ENCODE measurements around the gene GOLGA6B.
"Not testable (repeated sequence)": the region's sequence is repeated elsewhere in the genome, so short reads cannot be mapped to it uniquely, and the experiment has no call there.

The GOLGA6B gene

GRCh38 chr15:72669803-72670202 lies 15.3 kb downstream of the GOLGA6B start:
- DNase-seq, result not testable (repeated sequence)

DNA sequence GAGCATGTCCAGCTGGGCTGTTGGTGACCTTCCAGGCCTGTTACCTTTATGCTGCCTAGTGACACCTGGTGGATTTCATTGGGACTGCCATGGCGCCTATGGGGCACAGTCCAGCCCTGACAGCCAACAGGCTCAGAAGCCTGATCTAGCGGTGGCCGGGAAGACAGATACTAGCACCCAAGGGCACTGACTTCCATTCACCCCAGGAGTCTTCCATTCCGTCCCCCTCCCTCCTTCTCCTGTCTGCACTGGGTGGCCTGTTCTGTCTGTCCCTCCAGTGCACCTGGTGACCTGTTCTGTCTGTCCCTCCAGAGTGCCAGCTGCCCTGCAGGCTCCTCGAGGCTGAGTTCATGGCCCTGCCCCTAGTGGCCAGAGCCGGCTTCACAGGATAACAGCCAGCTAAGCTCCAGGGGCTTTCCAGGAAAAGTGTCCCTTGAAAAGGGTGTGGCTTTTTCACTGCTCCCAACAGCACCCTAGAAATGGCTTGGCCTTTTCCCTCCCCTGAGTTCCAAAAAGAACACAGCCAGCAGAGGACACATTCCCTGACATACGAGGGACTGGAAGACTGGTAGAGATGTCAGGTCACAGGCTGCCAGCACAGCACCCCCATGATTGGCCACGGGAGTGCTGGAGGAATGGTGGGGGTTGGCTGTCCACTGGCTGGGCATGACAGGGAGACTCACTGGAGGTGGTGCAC lies 16.3 kb downstream of the GOLGA6B start:
- peak; percentile 80 for DNase-seq

- no peak for DNase-seq
Observed at GRCh38 chr15:72671525-72671924, 17.0 kb downstream of the GOLGA6B start.

GRCh38 chr15:72676838-72677237 lies 22.3 kb downstream of the GOLGA6B start:
- DNase-seq, result no peak

DNA sequence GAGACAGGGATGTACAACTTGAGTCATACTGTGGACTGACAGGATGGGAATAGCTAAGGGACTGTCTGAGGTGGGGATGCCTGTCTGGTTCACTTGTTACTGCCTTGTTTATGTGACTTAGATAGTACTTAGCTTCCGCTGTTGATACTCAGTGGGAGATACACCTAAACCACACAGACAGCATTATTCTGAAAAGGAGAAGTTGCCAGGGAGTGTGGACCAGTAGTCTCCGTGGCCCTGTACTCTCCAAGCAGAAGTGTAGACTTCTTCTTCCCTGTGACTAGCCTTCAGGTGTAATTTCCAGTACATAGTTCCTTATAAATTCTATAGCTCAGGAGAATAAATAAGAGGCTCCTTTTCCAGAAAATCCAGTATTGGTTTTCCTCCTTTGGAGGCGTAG lies 26.4 kb downstream of the GOLGA6B start:
- peak; percentile 20 for DNase-seq

GRCh38 chr15:72682772-72683171 lies 28.3 kb downstream of the GOLGA6B start:
- no peak for DNase-seq

DNA sequence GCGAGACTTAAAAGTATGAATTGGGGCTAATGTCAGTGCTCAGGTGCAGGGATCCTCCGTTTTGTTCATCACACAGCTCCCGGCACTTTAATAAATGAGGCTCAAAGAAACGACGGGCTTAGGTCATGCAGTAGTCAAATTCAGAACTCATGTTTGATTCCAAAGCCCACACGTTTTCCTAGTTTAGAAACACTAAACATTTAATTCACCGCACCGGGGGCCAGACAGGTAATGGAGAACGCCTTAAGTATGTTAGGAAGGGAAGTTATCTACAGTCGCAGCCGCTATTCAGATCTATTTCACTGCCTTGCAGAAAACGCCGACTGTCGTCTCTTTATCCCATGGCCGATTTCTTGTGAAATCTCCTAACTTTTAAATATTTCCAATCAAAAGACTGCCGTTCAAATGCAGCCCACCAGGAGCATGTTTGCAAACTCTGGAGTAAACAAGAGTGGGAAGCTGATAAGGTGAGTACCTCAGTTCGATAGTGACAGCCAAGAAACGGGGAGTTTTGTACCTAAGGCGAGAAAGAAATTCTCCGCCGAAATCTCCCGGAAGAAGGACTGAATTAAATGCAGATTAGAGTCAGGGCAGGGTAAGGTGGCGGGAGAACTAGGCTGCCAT lies 30.9 kb downstream of the GOLGA6B start:
- DNase-seq, result no peak

DNA sequence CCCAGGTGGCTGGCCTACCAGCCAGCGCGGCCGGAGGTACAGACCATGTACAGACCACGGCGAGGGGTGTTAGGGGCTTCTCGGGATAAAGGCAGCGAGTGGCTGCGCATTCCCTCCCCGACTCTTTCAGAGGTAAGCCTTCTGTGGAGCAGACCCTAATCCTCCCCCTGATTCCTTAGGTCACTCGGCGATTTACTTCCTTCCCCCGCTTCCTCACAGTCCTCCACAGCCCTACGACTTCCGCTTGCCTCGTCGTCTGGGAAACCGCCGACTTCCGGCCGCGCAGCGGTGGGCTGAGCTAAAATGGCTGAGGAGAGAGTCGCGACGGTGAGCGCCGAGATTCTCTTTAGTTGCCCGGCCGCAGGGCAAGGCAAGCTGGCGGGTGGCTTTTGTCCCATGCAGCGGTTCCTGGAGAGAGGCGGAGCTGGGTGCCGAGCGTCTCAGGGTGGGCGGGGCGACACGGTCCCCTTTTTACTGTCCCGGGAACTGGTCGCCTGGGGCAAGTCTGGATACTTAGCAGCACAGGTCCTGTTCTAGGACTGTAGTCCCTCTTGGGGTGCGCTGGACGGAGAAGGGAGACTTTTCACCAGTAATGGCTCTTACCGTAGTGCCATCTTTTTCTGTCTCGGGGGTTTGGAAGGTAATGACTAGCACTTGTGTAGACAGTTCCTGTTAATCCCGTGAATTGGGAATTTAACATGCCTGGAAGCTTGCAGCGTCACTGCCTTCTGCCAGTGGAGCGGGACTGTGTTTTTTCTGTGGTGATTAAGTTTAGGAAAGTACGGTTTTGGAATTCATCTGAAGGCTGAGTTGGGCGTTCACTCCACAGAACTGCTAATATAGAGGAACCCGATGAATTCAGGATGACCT lies 31.7 kb downstream of the GOLGA6B start, which contains the start of the genes BBS4 and HIGD2B:
BBS4 (plus strand) TSS at position 283 of the 870 bp plus-strand sequence; CDS start at position 304, 21 bp downstream.
HIGD2B (minus strand) TSS at position 258 of the 870 bp plus-strand sequence. CDS start 9,808 bp downstream, outside the sequence.
- DNase-seq, result peak; percentile 96

- no peak for DNase-seq
Observed at GRCh38 chr15:72688697-72689096, 34.2 kb downstream of the GOLGA6B start.

DNA sequence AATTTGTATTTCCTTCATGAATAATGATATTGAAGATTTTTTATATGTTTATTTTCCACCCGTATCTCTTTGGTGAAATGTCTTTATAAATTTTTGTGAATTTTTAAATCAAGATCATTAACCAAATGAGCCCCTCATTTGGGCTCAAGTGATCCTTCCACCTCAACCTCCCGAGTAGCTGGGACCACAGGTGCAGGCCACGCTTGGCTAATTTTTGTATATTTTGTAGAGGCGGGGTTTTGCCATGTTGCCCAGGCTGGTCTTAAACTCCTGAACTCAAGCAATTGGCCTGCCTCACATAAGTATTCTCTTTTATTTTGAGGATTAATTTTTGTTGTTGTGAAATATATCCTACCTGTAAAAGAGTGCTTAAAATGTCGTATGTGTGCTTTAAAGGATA lies 36.4 kb downstream of the GOLGA6B start:
- DNase-seq, result no peak

GRCh38 chr15:72698938-72699337 lies 44.4 kb downstream of the GOLGA6B start:
- no peak for DNase-seq

GRCh38 chr15:72700076-72700475 lies 45.6 kb downstream of the GOLGA6B start:
- no peak for DNase-seq

DNA sequence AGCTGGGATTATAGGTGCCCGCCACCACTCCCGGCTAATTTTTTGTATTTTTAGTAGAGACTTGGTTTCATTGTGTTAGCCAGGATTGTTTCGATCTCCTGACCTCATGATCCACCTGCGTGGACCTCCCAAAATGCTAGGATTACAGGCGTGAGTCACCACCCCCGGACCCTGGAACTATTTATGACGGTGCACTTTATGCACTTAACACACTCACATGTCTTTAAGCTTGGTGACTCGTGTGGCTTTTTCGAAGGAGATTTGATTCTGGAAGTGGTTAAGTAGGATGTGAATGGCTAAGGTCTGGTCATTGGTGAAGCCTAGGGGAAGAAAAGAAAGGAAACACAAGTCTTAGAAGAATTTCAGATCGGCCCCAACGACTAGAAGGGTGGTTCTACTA lies 51.8 kb downstream of the GOLGA6B start:
- no peak for DNase-seq

GRCh38 chr15:72708551-72709303 lies 54.2 kb downstream of the GOLGA6B start:
- DNase-seq, result peak; percentile 4
